HCT116 (cell line): ENCODE measurements around the gene KDM7A. TPM values are rescaled to one million over a fixed set of nuclear protein-coding genes. Genes with fewer than 3 reads are reported as not detected.

Experiments
- ATAC-seq: fragments of 200-7000 bp; cut with Tn5 transposase; 2 replicates; pipeline ENCODE4 v1.9.1; 2020; ENCODE audit warnings: mild to moderate bottlenecking, moderate library complexity
- BruUV-seq: library from RNA; stranded (reverse); fragments of 400-500 nt; replicated peaks from 2 replicates; lab custom pipeline; 2021; lab: Mats Ljungman, UMichigan
- CTCF ChIA-PET: fragments of 300-600 bp; sonication (Branson Sonifier 250); formaldehyde crosslinking; loops from one replicate; lab custom pipeline; 2021; ENCODE audit warnings: antibody characterized with exemption; lab: Charles Lee
- POLR2A ChIA-PET: fragments of 300-600, 350-600 bp; sonication (Branson Sonifier 250); formaldehyde crosslinking; loops from one replicate; lab custom pipeline; 2021; ENCODE audit warnings: antibody characterized with exemption; lab: Charles Lee
- RAD21 ChIA-PET, 2 experiments: fragments of 300-600 bp; sonication (Branson Sonifier 250); formaldehyde crosslinking; loops; one replicate each; lab custom pipeline; 2023; ENCODE audit warnings: low total read pairs in 2 of 2; ENCODE audit not compliant: uncharacterized antibody in 2 of 2, unreplicated experiment in 2 of 2, low non-redundant PET in 1 of 2; lab: Charles Lee
- DNase-seq: peaks from one replicate; pipeline ENCODE4 v3.0.0-alpha.2; 2010; ENCODE audit warnings: low read depth, low spot score
- H2AFZ ChIP-seq: fragments of 200-600 bp; shearing (Covaris generic), sonication (generic); 2 replicates; pipeline ENCODE4 v1.6.1; 2017; ENCODE audit warnings: low read depth, mixed run types, mixed read lengths, antibody characterized with exemption, low read length; ENCODE audit not compliant: poor library complexity, severe bottlenecking
- H3K27ac ChIP-seq: 2 replicates; pipeline ENCODE4 v1.5.1; 2012; ENCODE audit warnings: low read depth, low read length
- H3K27me3 ChIP-seq: fragments of 200-600 bp; sonication (generic); 2 replicates; pipeline ENCODE4 v1.6.1; 2016; ENCODE audit warnings: mixed run types, low read length, mixed read lengths; ENCODE audit not compliant: insufficient read depth
- H3K36me3 ChIP-seq, 2 experiments: fragments of 200-500 bp in 1 of 2; fragments of 200-600 bp in 1 of 2; sonication (Bioruptor generic) in 1 of 2; sonication (generic) in 1 of 2; 2 replicates each; pipeline versions ENCODE4 v1.5.1 to v1.6.1; 2014 to 2016; ENCODE audit warnings: low read length in 2 of 2, inconsistent platforms in 1 of 2, mixed read lengths in 1 of 2, mixed run types in 1 of 2; ENCODE audit not compliant: insufficient read depth in 2 of 2, control insufficient read depth in 1 of 2
- H3K4me1 ChIP-seq, 2 experiments: fragments of 200-600 bp in 1 of 2; sonication (generic) in 1 of 2; 2 replicates each; pipeline versions ENCODE4 v1.5.1 to v1.6.1; 2012 to 2017; ENCODE audit warnings: low read length in 2 of 2, inconsistent platforms in 1 of 2, mild to moderate bottlenecking in 1 of 2, mixed read lengths in 1 of 2, mixed run types in 1 of 2, moderate library complexity in 1 of 2; ENCODE audit not compliant: insufficient read depth in 2 of 2, control insufficient read depth in 1 of 2
- H3K4me2 ChIP-seq: fragments of 200-600 bp; sonication (generic); 2 replicates; pipeline ENCODE4 v1.6.1; 2017; ENCODE audit warnings: mixed run types, low read length, mixed read lengths
- H3K4me3 ChIP-seq, 2 experiments: fragments of 200-600 bp in 1 of 2; sonication (generic) in 1 of 2; replicated peaks in 1 of 2; 2 replicates each; pipeline ENCODE4 v1.5.1; 2011 to 2016; ENCODE audit warnings: low read length in 2 of 2, control low read depth in 1 of 2, low read depth in 1 of 2, mild to moderate bottlenecking in 1 of 2, mixed read lengths in 1 of 2, mixed run types in 1 of 2
- H3K79me2 ChIP-seq: fragments of 200-600 bp; sonication (generic); 2 replicates; pipeline ENCODE4 v1.6.1; 2017; ENCODE audit warnings: mild to moderate bottlenecking, mixed run types, low read length, moderate library complexity, mixed read lengths; ENCODE audit not compliant: insufficient read depth
- H3K9ac ChIP-seq: fragments of 200-600 bp; sonication (generic); 2 replicates; pipeline ENCODE4 v1.6.1; 2016; ENCODE audit warnings: low read length, mixed read lengths
- H3K9me2 ChIP-seq: fragments of 200-600 bp; sonication (generic), shearing (Covaris generic); 2 replicates; pipeline ENCODE4 v1.6.1; 2017; ENCODE audit warnings: mixed run types, mild to moderate bottlenecking, moderate library complexity; ENCODE audit not compliant: insufficient read depth
- H3K9me3 ChIP-seq, 2 experiments: fragments of 200-500 bp in 1 of 2; fragments of 200-600 bp in 1 of 2; sonication (Bioruptor generic) in 1 of 2; sonication (generic) in 1 of 2; 2 replicates each; pipeline ENCODE4 v1.6.1; 2014 to 2017; ENCODE audit warnings: low read length in 2 of 2, mixed read lengths in 2 of 2, inconsistent platforms in 1 of 2, low read depth in 1 of 2, mild to moderate bottlenecking in 1 of 2, mixed run types in 1 of 2, moderate library complexity in 1 of 2; ENCODE audit not compliant: control insufficient read depth in 1 of 2, insufficient read depth in 1 of 2
- H4K20me1 ChIP-seq: fragments of 200-600 bp; sonication (generic), shearing (Covaris generic); 2 replicates; pipeline ENCODE4 v1.6.1; 2017; ENCODE audit warnings: mixed run types, mild to moderate bottlenecking, moderate library complexity; ENCODE audit not compliant: insufficient read depth
- CBX3 ChIP-seq: IDR thresholded peaks from 2 replicates; pipeline ENCODE4 v1.6.1; 2012; ENCODE audit warnings: low read depth
- CEBPB ChIP-seq: IDR thresholded peaks from 2 replicates; pipeline ENCODE4 v1.6.1; 2012; ENCODE audit warnings: low read depth
- ELF1 ChIP-seq: IDR thresholded peaks from 2 replicates; pipeline ENCODE4 v1.6.1; 2012; ENCODE audit warnings: low read depth, borderline replicate concordance
- EZH2phosphoT487 ChIP-seq: fragments of 200-600 bp; IDR thresholded peaks from 2 replicates; pipeline ENCODE4 v1.6.1; 2018; ENCODE audit warnings: antibody characterized with exemption, borderline replicate concordance
- FOSL1 ChIP-seq: IDR thresholded peaks from 2 replicates; pipeline ENCODE4 v1.6.1; 2012; ENCODE audit warnings: low read depth
- POLR2AphosphoS5 ChIP-seq: IDR thresholded peaks from 2 replicates; pipeline ENCODE4 v1.6.1; 2011; ENCODE audit warnings: mild to moderate bottlenecking, low read depth, low read length, moderate library complexity
- RAD21 ChIP-seq: IDR thresholded peaks from 2 replicates; pipeline ENCODE4 v1.6.1; 2012; ENCODE audit warnings: low read depth, mild to moderate bottlenecking
- SP1 ChIP-seq: IDR thresholded peaks from 2 replicates; pipeline ENCODE4 v1.6.1; 2012; ENCODE audit warnings: low read depth
- TCF7L2 ChIP-seq: IDR thresholded peaks from 2 replicates; pipeline ENCODE4 v1.7.0; 2011; ENCODE audit warnings: borderline replicate concordance, inconsistent platforms; ENCODE audit not compliant: insufficient read depth, insufficient read length; ENCODE audit errors: extremely low read depth
- YY1 ChIP-seq: IDR thresholded peaks from 2 replicates; pipeline ENCODE4 v1.6.1; 2011; ENCODE audit warnings: low read length, low read depth, moderate library complexity, mild to moderate bottlenecking; ENCODE audit not compliant: insufficient replicate concordance; ENCODE audit errors: extremely low read depth
- ZFX ChIP-seq: fragments of 450-650 bp; IDR thresholded peaks from 2 replicates; pipeline ENCODE4 v1.6.1; 2017
- ZNF274 ChIP-seq: fragments of 200-500 bp; sonication (Bioruptor generic); IDR thresholded peaks from 2 replicates; pipeline ENCODE4 v1.6.1; 2014; ENCODE audit warnings: mild to moderate bottlenecking, low read depth, low read length, inconsistent platforms
- intact Hi-C: fragments of 100-400 bp; cut with micrococcal nuclease; formaldehyde crosslinking; loops from 2 replicates; pipeline ENCODE4 v1.10.0; 2022
- total RNA-seq: library from RNA; stranded (reverse); gene quantifications from one replicate; pipeline ENCODE4 v1.2.1, GENCODE V29; 2021; ENCODE audit not compliant: unreplicated experiment
- TF ChIP-seq, protein P1 (sequence below): IDR thresholded peaks from 2 replicates; pipeline ENCODE4 v1.6.1; 2012
- TF ChIP-seq, protein P2 (sequence below): IDR thresholded peaks from 2 replicates; pipeline ENCODE4 v1.6.1; 2012

KDM7A gene
- total RNA-seq, 1 experiment from 2014 or later = 11.6 TPM

GRCh38 chr7:140214075-140214684 lies 37.4 kb upstream of the KDM7A start:
- Histone ChIP-seq H3K9ac (no peak overlapping the region), H3K9me2 (no peaks in the 10 kb centered on the region), H3K9me3 (no peaks in the 10 kb centered on the region), H3K4me1 (peaks cover 0 to 3% of the 10 kb centered on the region in 2 experiments; a peak in 1 of 4 replicates), H3K27ac (no peak overlapping the region), H3K4me3 (no peak overlapping the region), H3K36me3 (no peaks in the 10 kb centered on the region), H2AFZ (no peak overlapping the region), H3K4me2 (no peak overlapping the region), H3K79me2 (no peaks in the 10 kb centered on the region), H3K27me3 (no peaks in the 10 kb centered on the region), H4K20me1 (no peaks in the 10 kb centered on the region)
- ChIA-PET CTCF (no interaction called here), RAD21 (no interaction called here), POLR2A (no interaction called here)
- DNase-seq = no peak
- ATAC-seq = no peak
- no TSS peak for BruUV-seq
- no peak for TF ChIP-seq ELF1
- TF ChIP-seq CEBPB = no peak
- TF ChIP-seq EZH2phosphoT487 = no peak
- TF ChIP-seq, protein P1, sequence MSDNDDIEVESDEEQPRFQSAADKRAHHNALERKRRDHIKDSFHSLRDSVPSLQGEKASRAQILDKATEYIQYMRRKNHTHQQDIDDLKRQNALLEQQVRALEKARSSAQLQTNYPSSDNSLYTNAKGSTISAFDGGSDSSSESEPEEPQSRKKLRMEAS = no peak
- TF ChIP-seq POLR2AphosphoS5 = no peak
- TF ChIP-seq TCF7L2 = no peak
- no peak for TF ChIP-seq ZFX
- TF ChIP-seq CBX3 = no peak
- no peak for TF ChIP-seq SP1
- TF ChIP-seq, protein P2, sequence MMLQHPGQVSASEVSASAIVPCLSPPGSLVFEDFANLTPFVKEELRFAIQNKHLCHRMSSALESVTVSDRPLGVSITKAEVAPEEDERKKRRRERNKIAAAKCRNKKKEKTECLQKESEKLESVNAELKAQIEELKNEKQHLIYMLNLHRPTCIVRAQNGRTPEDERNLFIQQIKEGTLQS = no peak
- TF ChIP-seq RAD21 = no peak
- no peak for TF ChIP-seq ZNF274
- no peak for TF ChIP-seq YY1
- TF ChIP-seq FOSL1 = no peak
- intact Hi-C loops = no loop called here
